ENCODE results near the gene SEMA4C. TPM values are rescaled to one million over a fixed set of nuclear protein-coding genes. Genes with fewer than 3 reads are reported as not detected.

Gene SEMA4C
- total RNA-seq, 4 donors from 2014 or later: 3.6 to 23.9 (median 17.4) TPM

GRCh38 chr2:96882906-96883305 is 13.0 kb upstream of the SEMA4C start:
- intact Hi-C loops (cut with DNase I; ENCODE audit: low total_unique reads): no loop called here
- 92% methylated on average over 8 of the region's 8 CpGs; no CpG with 5 or more reads in 1 of the 2 donors for WGBS, 2 donors (ENCODE audit: low coverage in 1 of 2)
- H3K27ac ChIP-seq: no peak overlapping the region

GRCh38 chr2:96882230-96882629 is 12.3 kb upstream of the SEMA4C start:
- Histone ChIP-seq H3K36me3 (no peaks in the 10 kb centered on the region), H3K4me1 (peaks cover 0 to 13% (median 6%) of the 10 kb centered on the region in 4 donors), H3K4me3 (no peak overlapping the region), H3K27ac (no peak overlapping the region), H3K27me3 (no peaks in the 10 kb centered on the region), H3K9me3 (no peaks in the 10 kb centered on the region)
- intact Hi-C loops (cut with DNase I; ENCODE audit: low total_unique reads) (no loop called here), in situ Hi-C loops (cut with MboI; ENCODE audit: low pct_ligation_motif_present in 1 of 4, low pct_unique_long_range_greater_than_20kb in 1 of 4, low sequenced_read_pairs in 3 of 4) (no loop called here)
- WGBS, 2 donors (ENCODE audit: low coverage in 1 of 2): 75% methylated on average over 12 of the region's 12 CpGs; no CpG with 5 or more reads in 1 of the 2 donors
- TF ChIP-seq EP300 (IDR thresholded peaks at IDR 0.05; ENCODE audit: low read depth) (no peak), CTCF (IDR thresholded peaks at IDR 0.05) (no peak), POLR2A (IDR thresholded peaks at IDR 0.05) (no peak), POLR2AphosphoS5 (IDR thresholded peaks at IDR 0.05) (no peak)
- DNase-seq: no peak

More at GRCh38 chr2:96882906-96883305, 13.0 kb upstream of the SEMA4C start:
- Histone ChIP-seq H3K9me3 (no peaks in the 10 kb centered on the region), H3K27me3 (no peaks in the 10 kb centered on the region), H3K4me1 (peaks cover under 1 to 20% (median 12%) of the 10 kb centered on the region in 4 donors), H3K4me3 (no peak overlapping the region), H3K36me3 (no peaks in the 10 kb centered on the region)
- in situ Hi-C loops (cut with MboI; ENCODE audit: low pct_ligation_motif_present in 1 of 4, low pct_unique_long_range_greater_than_20kb in 1 of 4, low sequenced_read_pairs in 3 of 4): no loop called here
- no peak for TF ChIP-seq CTCF (IDR thresholded peaks at IDR 0.05)
- no peak for TF ChIP-seq POLR2A (IDR thresholded peaks at IDR 0.05)
- TF ChIP-seq POLR2AphosphoS5 (IDR thresholded peaks at IDR 0.05): no peak
- no peak for TF ChIP-seq EP300 (IDR thresholded peaks at IDR 0.05; ENCODE audit: low read depth)
- no peak for DNase-seq

GRCh38 chr2:96881349-96882195 is 11.7 kb upstream of the SEMA4C start:
- no peaks in the 10 kb centered on the region for H3K27me3 ChIP-seq
- no peaks in the 10 kb centered on the region for H3K9me3 ChIP-seq
- in situ Hi-C loops (cut with MboI; ENCODE audit: low pct_ligation_motif_present in 1 of 4, low pct_unique_long_range_greater_than_20kb in 1 of 4, low sequenced_read_pairs in 3 of 4) (no loop called here), intact Hi-C loops (cut with DNase I; ENCODE audit: low total_unique reads) (no loop called here)
- WGBS, 2 donors (ENCODE audit: low coverage in 1 of 2): 17 to 74% methylated on average over 1 to 10 of the region's 10 CpGs
- no peak overlapping the region for H3K4me3 ChIP-seq
- no peaks in the 10 kb centered on the region for H3K36me3 ChIP-seq
- no peak overlapping the region for H3K27ac ChIP-seq
- peaks cover 0 to 6% (median 3%) of the 10 kb centered on the region in 4 donors for H3K4me1 ChIP-seq
- no peak for DNase-seq
- TF ChIP-seq POLR2A (IDR thresholded peaks at IDR 0.05) (no peak), EP300 (IDR thresholded peaks at IDR 0.05; ENCODE audit: low read depth) (no peak), CTCF (IDR thresholded peaks at IDR 0.05) (no peak), POLR2AphosphoS5 (IDR thresholded peaks at IDR 0.05) (no peak)

GRCh38 chr2:96880891-96881273 is 11.0 kb upstream of the SEMA4C start:
- TF ChIP-seq POLR2AphosphoS5 (IDR thresholded peaks at IDR 0.05) (no peak), CTCF (IDR thresholded peaks at IDR 0.05) (no peak), EP300 (IDR thresholded peaks at IDR 0.05; ENCODE audit: low read depth) (no peak)
- DNase-seq: no peak
- no peaks in the 10 kb centered on the region for H3K9me3 ChIP-seq
- H3K36me3 ChIP-seq: no peaks in the 10 kb centered on the region
- H3K4me1 ChIP-seq: no peaks in the 10 kb centered on the region
- H3K4me3 ChIP-seq: no peak overlapping the region
- H3K27me3 ChIP-seq: no peaks in the 10 kb centered on the region
- 76% methylated on average over 6 of the region's 6 CpGs; no CpG with 5 or more reads in 1 of the 2 donors for WGBS, 2 donors (ENCODE audit: low coverage in 1 of 2)
- intact Hi-C loops (cut with DNase I; ENCODE audit: low total_unique reads): no loop called here
- no peak overlapping the region for H3K27ac ChIP-seq
- in situ Hi-C loops (cut with MboI; ENCODE audit: low pct_ligation_motif_present in 1 of 4, low pct_unique_long_range_greater_than_20kb in 1 of 4, low sequenced_read_pairs in 3 of 4): no loop called here

Measured in transverse colon (tissue), 4 donors.